Right lobe of liver (tissue), 4 donors: ENCODE results near the gene PPEF1.

Experiments used
- CTCF ChIP-seq, 4 donors: fragments of 200-600 bp in 3 of 4; fragments of 450-650 bp in 1 of 4; IDR thresholded peaks; one replicate each; pipeline versions ENCODE4 v1.5.1 to v1.8.0; 2016 to 2022; ENCODE audit warnings: antibody characterized with exemption in 4 of 4, mild to moderate bottlenecking in 2 of 4
- POLR2A ChIP-seq: fragments of 450-650 bp; IDR thresholded peaks from one replicate; pipeline ENCODE4 v1.6.1; 2017; ENCODE audit warnings: antibody characterized with exemption, mild to moderate bottlenecking
- donor health status: DM: no; HTN: no; CAD: no.
- donor health status: DM: no; HTN: no; CAD: no.
- donor health status: DM: no; HTN: yes; CAD: no.

- TF ChIP-seq CTCF (IDR thresholded peaks at IDR 0.05) (no peak), POLR2A (no peak)
Measured at GRCh38 chrX:18748499-18748898, 41.1 kb downstream of the PPEF1 start.
